Testis (tissue), 2 donors: ENCODE data around the gene RAB29.

Source experiments
- POLR2A ChIP-seq: fragments of 450-650 bp; IDR thresholded peaks from one replicate; pipeline ENCODE4 v1.6.1; 2017; ENCODE audit warnings: antibody characterized with exemption, mild to moderate bottlenecking, moderate library complexity
- TF ChIP-seq, protein P1 (sequence below), 3 experiments: fragments of 450-650 bp in 2 of 3; fragments of 200-600 bp in 1 of 3; sonication (generic) in 1 of 3; IDR thresholded peaks; one replicate each; pipeline ENCODE4 v1.5.1; 2016 to 2019; ENCODE audit warnings: antibody characterized with exemption in 3 of 3, mild to moderate bottlenecking in 2 of 3, moderate library complexity in 1 of 3

GRCh38 chr1:205813755-205814058 is 38.4 kb upstream of the RAB29 start:
- TF ChIP-seq POLR2A: no peak
- TF ChIP-seq, protein P1, sequence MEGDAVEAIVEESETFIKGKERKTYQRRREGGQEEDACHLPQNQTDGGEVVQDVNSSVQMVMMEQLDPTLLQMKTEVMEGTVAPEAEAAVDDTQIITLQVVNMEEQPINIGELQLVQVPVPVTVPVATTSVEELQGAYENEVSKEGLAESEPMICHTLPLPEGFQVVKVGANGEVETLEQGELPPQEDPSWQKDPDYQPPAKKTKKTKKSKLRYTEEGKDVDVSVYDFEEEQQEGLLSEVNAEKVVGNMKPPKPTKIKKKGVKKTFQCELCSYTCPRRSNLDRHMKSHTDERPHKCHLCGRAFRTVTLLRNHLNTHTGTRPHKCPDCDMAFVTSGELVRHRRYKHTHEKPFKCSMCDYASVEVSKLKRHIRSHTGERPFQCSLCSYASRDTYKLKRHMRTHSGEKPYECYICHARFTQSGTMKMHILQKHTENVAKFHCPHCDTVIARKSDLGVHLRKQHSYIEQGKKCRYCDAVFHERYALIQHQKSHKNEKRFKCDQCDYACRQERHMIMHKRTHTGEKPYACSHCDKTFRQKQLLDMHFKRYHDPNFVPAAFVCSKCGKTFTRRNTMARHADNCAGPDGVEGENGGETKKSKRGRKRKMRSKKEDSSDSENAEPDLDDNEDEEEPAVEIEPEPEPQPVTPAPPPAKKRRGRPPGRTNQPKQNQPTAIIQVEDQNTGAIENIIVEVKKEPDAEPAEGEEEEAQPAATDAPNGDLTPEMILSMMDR (IDR thresholded peaks at IDR 0.05): no peak
